ENCODE data around the gene TOMM5.

TOMM5 gene

DNA sequence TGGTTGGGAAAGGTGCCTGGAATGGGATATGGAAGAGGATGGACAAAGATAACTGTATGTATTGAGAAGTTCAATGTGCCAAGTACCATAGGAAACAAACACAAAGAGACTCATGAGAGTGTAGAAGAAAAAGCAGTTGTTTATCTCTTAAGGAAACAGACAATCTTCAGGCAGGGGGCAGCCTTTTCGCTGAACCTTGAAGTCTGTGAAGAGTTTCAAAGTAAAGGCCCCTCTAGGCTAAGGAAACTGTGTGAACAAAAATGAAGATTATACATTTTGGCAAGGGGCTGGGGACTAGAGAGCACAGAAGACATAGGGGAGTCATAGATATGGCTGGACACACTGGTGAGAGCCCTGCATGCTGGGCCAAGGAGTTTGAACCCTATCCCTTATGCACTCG, 30.9 kb upstream of the TOMM5 start:
- Histone ChIP-seq H3K4me2 (no peak overlapping the region), H3K36me3 (ENCODE audit: insufficient read depth) (no peaks in the 10 kb centered on the region), H3K79me2 (ENCODE audit: insufficient read depth, low read depth) (no peaks in the 10 kb centered on the region), H2AFZ (ENCODE audit: low read depth) (no peak overlapping the region), H3K4me3 (IDR thresholded peaks at IDR 0.05; ENCODE audit: insufficient read depth, low read depth, low read length) (no peak overlapping the region), H3K9ac (no peak overlapping the region), H3K27me3 (ENCODE audit: insufficient read depth, low read depth) (no peaks in the 10 kb centered on the region), H3K27ac (no peak overlapping the region), H3K4me1 (ENCODE audit: low read depth, poor library complexity, severe bottlenecking) (no peaks in the 10 kb centered on the region), H4K20me1 (ENCODE audit: insufficient read depth) (no peaks in the 10 kb centered on the region)
- TF ChIP-seq, protein P1, sequence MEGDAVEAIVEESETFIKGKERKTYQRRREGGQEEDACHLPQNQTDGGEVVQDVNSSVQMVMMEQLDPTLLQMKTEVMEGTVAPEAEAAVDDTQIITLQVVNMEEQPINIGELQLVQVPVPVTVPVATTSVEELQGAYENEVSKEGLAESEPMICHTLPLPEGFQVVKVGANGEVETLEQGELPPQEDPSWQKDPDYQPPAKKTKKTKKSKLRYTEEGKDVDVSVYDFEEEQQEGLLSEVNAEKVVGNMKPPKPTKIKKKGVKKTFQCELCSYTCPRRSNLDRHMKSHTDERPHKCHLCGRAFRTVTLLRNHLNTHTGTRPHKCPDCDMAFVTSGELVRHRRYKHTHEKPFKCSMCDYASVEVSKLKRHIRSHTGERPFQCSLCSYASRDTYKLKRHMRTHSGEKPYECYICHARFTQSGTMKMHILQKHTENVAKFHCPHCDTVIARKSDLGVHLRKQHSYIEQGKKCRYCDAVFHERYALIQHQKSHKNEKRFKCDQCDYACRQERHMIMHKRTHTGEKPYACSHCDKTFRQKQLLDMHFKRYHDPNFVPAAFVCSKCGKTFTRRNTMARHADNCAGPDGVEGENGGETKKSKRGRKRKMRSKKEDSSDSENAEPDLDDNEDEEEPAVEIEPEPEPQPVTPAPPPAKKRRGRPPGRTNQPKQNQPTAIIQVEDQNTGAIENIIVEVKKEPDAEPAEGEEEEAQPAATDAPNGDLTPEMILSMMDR (conservative IDR thresholded peaks at IDR 0.05; ENCODE audit: low read depth, low read length), result no peak

DNA sequence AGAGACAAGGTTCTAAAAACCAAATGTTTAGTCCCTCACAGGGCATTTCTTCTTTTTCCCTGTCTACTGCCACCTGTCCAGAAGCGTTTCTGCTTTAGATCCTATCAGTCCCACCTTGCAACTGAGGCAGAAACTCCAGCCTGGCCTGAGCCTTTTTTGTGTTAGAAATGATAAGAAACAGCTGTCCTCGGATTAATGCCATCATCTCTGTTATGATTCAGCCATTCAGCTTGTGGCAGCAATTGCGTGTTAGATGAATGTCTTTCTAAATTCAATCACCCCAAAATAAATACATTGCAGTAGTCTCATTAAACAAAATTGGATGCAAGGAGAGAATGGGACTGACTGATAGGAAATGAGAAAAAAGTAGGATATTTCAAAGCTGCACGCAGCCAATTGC, 30.1 kb upstream of the TOMM5 start:
- no peaks in the 10 kb centered on the region for H3K4me1 ChIP-seq (ENCODE audit: low read depth, poor library complexity, severe bottlenecking)
- TF ChIP-seq, protein P1 (conservative IDR thresholded peaks at IDR 0.05; ENCODE audit: low read depth, low read length), result no peak
- no peaks in the 10 kb centered on the region for H4K20me1 ChIP-seq (ENCODE audit: insufficient read depth)
- no peaks in the 10 kb centered on the region for H3K79me2 ChIP-seq (ENCODE audit: insufficient read depth, low read depth)
- H3K4me2 ChIP-seq, result no peak overlapping the region
- no peaks in the 10 kb centered on the region for H3K27me3 ChIP-seq (ENCODE audit: insufficient read depth, low read depth)
- no peak overlapping the region for H2AFZ ChIP-seq (ENCODE audit: low read depth)
- no peak overlapping the region for H3K4me3 ChIP-seq (IDR thresholded peaks at IDR 0.05; ENCODE audit: insufficient read depth, low read depth, low read length)
- H3K27ac ChIP-seq, result no peak overlapping the region
- H3K9ac ChIP-seq, result no peak overlapping the region
- H3K36me3 ChIP-seq (ENCODE audit: insufficient read depth), result no peaks in the 10 kb centered on the region

DNA sequence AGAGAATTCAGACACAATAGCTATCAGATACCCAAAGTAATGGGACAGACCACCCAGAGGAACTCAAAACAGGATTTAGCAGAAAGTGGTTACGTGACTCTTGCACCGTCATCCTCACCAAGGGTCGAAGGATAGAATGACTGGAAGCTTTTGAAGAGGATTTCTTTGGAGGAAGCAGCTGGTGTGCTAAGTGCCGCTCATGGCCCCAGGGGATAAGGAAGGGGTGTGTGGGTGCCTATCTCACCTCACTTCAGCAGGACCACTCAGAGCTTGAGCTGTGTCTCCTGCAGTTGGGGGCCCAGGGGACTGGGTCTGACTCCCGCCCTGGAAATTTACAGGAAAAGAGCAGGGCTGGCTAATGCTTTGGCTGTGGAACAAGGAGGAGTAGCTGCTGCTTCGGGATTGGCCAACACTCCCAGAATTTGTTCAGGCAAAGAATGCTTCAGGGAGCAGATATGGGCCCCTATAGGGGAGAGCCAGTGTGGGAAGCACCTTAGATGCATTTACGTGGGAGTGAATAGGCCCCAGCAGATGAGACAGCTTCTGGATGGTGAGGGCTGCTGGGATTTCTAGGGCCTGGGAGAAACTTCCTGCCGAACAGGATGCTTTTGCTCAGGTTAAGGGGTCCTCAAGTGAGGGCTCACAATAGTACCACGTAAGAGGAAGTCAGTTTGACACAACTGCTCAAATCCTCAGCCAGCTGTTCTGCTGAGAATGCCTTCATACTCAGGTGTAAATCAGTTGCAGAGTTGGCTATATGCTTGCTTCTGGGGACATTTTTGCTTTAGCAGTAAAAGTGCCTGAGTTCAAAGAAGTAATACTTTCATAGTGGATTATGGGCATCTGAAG, 29.1 kb upstream of the TOMM5 start:
- no peaks in the 10 kb centered on the region for H3K4me1 ChIP-seq (ENCODE audit: low read depth, poor library complexity, severe bottlenecking)
- H3K4me3 ChIP-seq (IDR thresholded peaks at IDR 0.05; ENCODE audit: insufficient read depth, low read depth, low read length), result no peak overlapping the region
- no peak overlapping the region for H3K9ac ChIP-seq
- no peaks in the 10 kb centered on the region for H3K27me3 ChIP-seq (ENCODE audit: insufficient read depth, low read depth)
- no peak overlapping the region for H3K27ac ChIP-seq
- no peaks in the 10 kb centered on the region for H4K20me1 ChIP-seq (ENCODE audit: insufficient read depth)
- TF ChIP-seq, protein P1 (conservative IDR thresholded peaks at IDR 0.05; ENCODE audit: low read depth, low read length), result no peak
- H3K36me3 ChIP-seq (ENCODE audit: insufficient read depth), result no peaks in the 10 kb centered on the region
- H3K4me2 ChIP-seq, result no peak overlapping the region
- H2AFZ ChIP-seq (ENCODE audit: low read depth), result no peak overlapping the region
- H3K79me2 ChIP-seq (ENCODE audit: insufficient read depth, low read depth), result no peaks in the 10 kb centered on the region

GRCh38 chr9:37620396-37620795, 28.0 kb upstream of the TOMM5 start:
- Histone ChIP-seq H3K79me2 (ENCODE audit: insufficient read depth, low read depth) (no peaks in the 10 kb centered on the region), H3K27me3 (ENCODE audit: insufficient read depth, low read depth) (no peaks in the 10 kb centered on the region), H3K4me2 (no peak overlapping the region), H3K9ac (no peak overlapping the region), H2AFZ (ENCODE audit: low read depth) (no peak overlapping the region), H4K20me1 (ENCODE audit: insufficient read depth) (no peaks in the 10 kb centered on the region), H3K4me3 (IDR thresholded peaks at IDR 0.05; ENCODE audit: insufficient read depth, low read depth, low read length) (no peak overlapping the region), H3K36me3 (ENCODE audit: insufficient read depth) (no peaks in the 10 kb centered on the region), H3K4me1 (ENCODE audit: low read depth, poor library complexity, severe bottlenecking) (no peaks in the 10 kb centered on the region), H3K27ac (no peak overlapping the region)
- TF ChIP-seq, protein P1 (conservative IDR thresholded peaks at IDR 0.05; ENCODE audit: low read depth, low read length), result no peak
